ENCODE measurements around the gene VPS16.

VPS16 gene

GRCh38 chr20:2840138-2840966 lies at the start of gene VPS16, which contains the start of gene PCED1A:
Gene VPS16 (plus strand): TSS chr20:2840745. CDS start chr20:2840775, 30 bp downstream.
Gene PCED1A (minus strand): TSS chr20:2840655. CDS start chr20:2839912, 743 bp downstream.
- DNase-seq: peak; percentile 90

GRCh38 chr20:2793471-2793870 lies 47.1 kb upstream of the VPS16 start:
- DNase-seq: no peak

- no peak for DNase-seq
These were observed 46.3 kb upstream of the VPS16 start for GRCh38 chr20:2794202-2794748.

- no peak for DNase-seq
These were observed 45.6 kb upstream of the VPS16 start for GRCh38 chr20:2794866-2795447.

DNA sequence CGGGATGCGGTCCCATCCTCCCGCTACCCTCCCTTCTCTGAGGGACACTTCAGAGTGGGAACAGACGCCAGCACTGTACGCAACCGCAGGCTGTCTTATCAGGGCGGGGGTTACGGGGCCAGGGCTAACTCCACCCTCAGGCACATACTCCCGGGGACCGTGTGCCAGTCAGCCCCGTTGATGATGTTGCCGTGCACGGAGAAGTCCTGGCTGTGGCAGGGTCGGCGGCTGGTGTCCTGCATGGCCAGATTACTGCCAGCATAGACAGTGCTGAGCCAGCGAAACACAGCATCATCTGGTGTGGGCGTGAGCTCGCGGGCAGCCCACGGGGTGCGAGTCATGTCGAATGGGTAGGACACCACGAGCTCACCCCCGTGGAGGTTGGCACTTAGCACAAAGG lies 45.1 kb upstream of the VPS16 start:
- DNase-seq: no peak

- DNase-seq: no peak
These were observed 44.4 kb upstream of the VPS16 start for GRCh38 chr20:2796011-2796660.

DNA sequence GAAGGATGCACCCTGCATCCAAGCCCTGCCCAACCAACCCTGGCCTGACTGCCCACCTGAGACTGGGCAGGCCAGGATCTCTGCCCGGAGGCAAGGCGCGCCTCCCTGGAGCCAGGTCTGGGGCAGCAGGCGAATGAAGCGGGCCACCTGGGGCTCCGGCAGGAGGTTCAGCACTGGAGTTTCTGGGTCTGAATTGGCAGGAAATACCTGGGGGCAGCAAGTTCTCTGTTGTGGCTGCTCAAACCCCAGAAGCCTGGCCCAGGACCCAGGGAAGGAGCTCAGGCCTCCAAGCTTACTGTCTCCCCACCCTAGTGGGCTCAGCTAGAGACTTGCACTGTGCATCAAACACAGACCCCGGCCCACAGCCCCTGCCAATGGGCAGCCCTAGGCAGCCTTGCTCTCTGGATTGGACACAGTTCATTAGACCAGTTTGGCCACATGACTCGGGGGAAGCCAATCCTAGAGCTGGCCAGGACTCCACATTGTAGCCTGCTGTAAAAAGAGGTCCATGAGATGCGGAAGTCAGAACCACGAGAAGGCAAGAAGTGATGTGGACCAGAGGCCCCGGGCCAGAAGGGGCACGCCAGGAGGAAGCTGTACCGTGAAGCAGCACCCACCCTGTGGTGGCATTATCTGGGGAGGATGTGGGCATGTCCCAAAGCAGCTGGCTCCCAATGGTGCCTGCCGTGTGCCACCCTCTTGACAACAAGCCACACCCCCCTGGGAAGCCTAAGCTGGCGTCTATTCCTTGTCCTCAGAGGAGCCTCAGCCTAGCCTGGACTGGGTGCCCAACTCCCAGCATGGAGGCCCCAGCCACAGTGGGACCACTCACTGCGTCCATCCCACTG lies 43.2 kb upstream of the VPS16 start:
- no peak for DNase-seq

- no peak for DNase-seq
These were observed 42.3 kb upstream of the VPS16 start for GRCh38 chr20:2798095-2798805.

GRCh38 chr20:2798814-2799213 lies 41.7 kb upstream of the VPS16 start:
- DNase-seq: no peak

- DNase-seq: no peak
These were observed 41.3 kb upstream of the VPS16 start for GRCh38 chr20:2799271-2799670.

DNA sequence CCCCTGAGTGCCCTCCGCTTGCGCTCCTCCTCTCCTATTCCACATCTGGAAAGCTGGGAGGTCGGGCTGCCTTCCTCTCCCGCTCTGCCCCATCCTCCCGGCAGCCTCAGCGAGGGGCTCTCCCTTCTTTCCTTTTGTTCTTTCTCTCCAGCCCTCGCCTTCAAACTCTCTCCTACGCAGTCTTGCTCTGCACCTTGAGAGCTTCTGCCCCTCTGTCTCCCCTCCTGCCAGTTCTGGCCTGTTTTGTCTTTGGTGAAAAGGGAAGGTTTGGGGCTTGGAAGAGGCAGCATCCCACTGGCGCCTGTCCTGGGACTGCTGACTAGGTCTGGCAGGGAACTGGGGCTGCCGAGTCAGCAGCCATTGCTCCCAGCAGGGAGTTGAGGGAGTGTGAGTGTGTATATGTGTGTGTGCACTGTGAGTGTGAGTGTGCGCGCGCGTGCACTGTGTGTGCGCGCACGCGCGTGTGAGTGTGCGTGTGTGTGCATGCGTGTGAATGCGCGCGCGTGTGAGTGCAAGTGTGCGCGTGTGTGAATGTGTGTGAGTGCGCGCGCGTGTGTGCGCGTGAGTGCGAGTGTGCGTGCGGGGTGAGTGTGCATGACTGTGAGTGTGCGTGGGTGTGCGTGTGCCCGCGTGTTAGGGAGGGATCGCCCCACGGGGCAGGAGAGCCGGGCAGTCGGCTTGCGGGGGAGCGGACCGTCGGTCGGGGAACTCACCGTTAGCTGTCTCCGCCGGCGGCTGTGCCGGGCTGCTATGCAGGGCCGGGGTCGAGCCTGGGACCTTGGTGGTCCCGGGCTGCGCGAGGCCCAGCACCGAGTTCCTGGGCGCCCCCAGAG lies 40.6 kb upstream of the VPS16 start:
- no peak for DNase-seq

DNA sequence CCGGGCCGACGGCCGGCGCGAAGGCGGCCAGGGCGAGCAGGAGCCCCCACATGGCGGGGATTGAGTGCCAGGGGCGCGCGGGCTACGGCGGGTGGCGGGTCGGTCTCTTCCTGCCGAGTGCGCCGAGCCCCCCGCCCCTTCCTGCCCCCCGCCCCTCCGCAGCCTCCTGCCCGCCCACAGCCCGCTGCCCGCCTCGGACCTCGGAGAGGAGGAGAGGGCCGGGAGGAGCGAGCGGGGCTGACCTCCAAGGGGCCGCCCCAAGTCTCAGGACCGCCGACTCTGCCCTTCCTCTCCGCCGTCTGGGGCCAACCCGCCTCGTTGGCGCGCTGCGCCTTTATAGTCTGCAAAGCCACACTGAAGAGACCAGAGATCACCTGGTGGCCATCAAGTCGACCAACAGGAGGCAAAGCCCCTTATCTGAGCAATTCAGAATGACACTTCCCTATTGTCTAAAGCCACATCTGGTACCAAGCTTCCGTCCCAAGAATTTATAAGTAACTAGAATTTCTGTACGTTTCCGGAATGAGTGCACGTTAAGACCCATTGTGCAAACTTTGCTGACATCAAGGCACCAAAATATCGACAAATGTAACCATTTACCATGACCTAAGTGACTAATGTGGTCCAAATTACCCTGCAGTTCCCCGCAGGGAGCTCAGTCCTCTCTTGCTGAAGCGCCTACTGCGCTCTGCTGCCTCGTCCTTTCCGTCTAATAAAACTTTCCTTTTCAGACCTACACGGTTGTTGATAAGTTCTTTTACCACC lies 39.8 kb upstream of the VPS16 start, which contains the start of gene CPXM1:
TSS of gene CPXM1 (minus strand) at position 107 of the 765 bp plus-strand sequence. CDS start at position 52, 55 bp downstream.
- DNase-seq: no peak

DNA sequence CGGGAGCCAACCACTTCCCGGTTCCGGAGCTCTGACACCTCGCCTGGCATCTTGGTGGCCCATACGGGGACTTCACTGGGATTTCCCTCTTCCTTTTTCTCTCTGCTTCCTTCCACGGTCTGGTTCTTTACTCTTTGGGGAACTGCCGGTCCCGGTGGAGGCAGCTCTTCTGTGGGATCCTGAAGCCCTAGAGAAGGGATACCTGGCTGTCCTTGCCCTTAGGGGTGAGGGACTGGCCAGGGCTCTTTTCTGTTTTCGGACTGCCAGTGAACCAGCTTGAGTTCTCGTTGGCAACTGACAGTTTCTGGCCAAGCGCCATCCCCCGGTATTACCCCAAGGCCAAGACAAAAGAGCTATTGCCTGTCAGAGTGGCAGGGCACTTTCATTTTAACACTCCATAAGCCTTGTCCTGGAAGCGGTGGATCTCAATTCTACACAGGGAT lies 39.2 kb upstream of the VPS16 start:
- no peak for DNase-seq

DNA sequence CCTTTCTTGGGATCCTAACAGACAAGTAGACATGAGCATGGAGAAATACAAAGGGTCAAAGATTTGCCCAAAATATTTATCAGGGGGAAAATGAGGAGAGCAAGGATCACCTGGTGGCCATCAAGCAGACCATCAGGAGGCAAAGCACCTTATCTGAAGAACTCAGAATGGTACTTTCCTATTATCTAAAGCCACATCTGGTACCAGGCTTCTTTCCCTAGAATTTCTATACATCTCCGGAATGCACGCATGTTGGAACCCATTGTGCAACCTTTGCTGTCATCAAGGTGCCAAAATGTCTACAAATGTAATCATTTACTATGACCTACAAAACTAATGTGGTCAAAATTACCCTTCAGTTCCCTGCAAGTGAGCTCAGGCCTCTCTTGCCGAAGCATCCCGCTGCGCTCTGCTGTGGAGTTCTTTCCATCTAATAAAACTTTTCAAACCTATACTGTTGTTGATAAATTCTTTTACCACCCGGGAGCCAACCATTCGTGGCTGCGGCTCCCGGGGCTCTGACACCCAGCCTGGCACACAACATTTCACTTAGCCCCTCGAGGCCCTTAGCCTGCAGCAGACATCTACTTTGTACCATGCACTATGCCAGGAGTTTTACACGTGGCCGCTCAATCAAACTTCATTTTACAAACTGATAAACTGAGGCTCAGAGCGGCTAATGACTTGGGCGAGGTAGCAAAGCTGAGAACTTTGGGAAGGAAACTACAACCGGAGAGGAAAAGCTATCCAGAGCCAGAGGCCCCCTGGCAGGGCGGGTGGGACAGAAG lies 36.3 kb upstream of the VPS16 start:
- no peak for DNase-seq

GRCh38 chr20:2804852-2805688 lies 35.5 kb upstream of the VPS16 start:
- no peak for DNase-seq

GRCh38 chr20:2805689-2806350 lies 34.7 kb upstream of the VPS16 start:
- no peak for DNase-seq

DNA sequence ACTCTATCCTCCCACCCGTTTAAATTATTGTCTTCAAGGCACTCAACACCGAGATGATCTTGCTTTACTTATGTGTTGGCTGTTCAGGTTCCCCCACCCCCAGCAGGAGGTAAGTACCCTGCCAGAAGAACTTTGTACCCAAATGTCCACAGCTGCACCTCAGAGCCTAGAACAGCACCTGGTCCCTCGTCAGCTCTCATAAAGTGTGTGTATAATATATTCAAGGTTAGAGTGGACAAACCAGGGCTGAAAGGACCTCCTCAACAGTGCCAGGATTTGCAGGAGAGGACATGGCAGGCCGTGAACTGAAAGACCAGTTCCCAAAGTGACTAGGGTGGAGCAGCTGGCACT lies 34.2 kb upstream of the VPS16 start:
- DNase-seq: no peak

GRCh38 chr20:2807019-2807418 lies 33.5 kb upstream of the VPS16 start:
- DNase-seq: no peak

All from midbrain (tissue), 1 donor.